SK-N-SH (cell line): Measurements from ENCODE around the gene SCN2A.

Experiments used
- CTCF ChIP-seq: fragments of 200-600 bp; sonication (generic); IDR thresholded peaks from 2 replicates; pipeline ENCODE4 v1.6.1; 2017; ENCODE audit warnings: antibody characterized with exemption, mild to moderate bottlenecking, moderate library complexity
- NFIC ChIP-seq: IDR thresholded peaks from 2 replicates; pipeline ENCODE4 v1.4.0; 2012; ENCODE audit warnings: borderline replicate concordance
- POLR2AphosphoS5 ChIP-seq: IDR thresholded peaks from 2 replicates; pipeline ENCODE4 v1.6.1; 2012; ENCODE audit warnings: low read depth, low read length
- REST ChIP-seq: IDR thresholded peaks from 2 replicates; pipeline ENCODE4 v1.6.1; 2012; ENCODE audit warnings: mild to moderate bottlenecking, low read depth, low read length, moderate library complexity
- RFX5 ChIP-seq: IDR thresholded peaks from 2 replicates; pipeline ENCODE4 v1.6.1; 2012; ENCODE audit warnings: mild to moderate bottlenecking, improper control_type of control experiment, low read length
- SIN3A ChIP-seq: IDR thresholded peaks from 2 replicates; pipeline ENCODE4 v1.6.1; 2012; ENCODE audit warnings: low read depth, mild to moderate bottlenecking, low read length, moderate library complexity, borderline replicate concordance
- SMC3 ChIP-seq: IDR thresholded peaks from 2 replicates; pipeline ENCODE4 v1.6.1; 2012; ENCODE audit warnings: low read depth, low read length, improper control_type of control experiment
- USF2 ChIP-seq: fragments of 150-350 bp; IDR thresholded peaks from 2 replicates; pipeline ENCODE4 v1.6.1; 2017; ENCODE audit warnings: antibody characterized with exemption, low read length, low read depth, borderline replicate concordance
- TF ChIP-seq, protein P1 (sequence below): IDR thresholded peaks from 2 replicates; pipeline ENCODE4 v1.4.0; 2012; ENCODE audit warnings: low read depth, borderline replicate concordance
- TF ChIP-seq, protein P2 (sequence below): IDR thresholded peaks from 2 replicates; pipeline ENCODE4 v1.4.0; 2012; ENCODE audit warnings: low read depth, borderline replicate concordance

DNA sequence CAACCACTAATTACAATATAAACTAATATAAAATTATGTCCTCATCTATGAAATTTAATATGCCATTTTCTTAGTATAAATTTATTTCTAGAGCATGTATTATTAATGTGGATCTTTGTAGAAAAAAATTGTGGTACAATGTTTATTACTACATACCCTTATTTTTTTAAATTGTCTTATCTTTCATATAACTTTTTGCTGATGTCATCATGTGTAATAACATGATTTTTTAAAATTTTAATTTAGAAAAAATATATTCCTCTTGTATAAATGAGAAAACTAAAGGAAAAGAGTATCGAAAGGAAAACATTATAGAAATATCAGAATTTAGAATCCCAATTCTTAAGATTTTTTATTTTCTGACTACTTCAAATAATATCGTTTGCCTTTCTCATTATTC, 49.9 kb downstream of the SCN2A start:
- TF ChIP-seq SMC3 (no peak), CTCF (no peak), REST (no peak), USF2 (no peak), SIN3A (no peak), NFIC (no peak), POLR2AphosphoS5 (no peak), RFX5 (no peak)
- TF ChIP-seq, protein P1, sequence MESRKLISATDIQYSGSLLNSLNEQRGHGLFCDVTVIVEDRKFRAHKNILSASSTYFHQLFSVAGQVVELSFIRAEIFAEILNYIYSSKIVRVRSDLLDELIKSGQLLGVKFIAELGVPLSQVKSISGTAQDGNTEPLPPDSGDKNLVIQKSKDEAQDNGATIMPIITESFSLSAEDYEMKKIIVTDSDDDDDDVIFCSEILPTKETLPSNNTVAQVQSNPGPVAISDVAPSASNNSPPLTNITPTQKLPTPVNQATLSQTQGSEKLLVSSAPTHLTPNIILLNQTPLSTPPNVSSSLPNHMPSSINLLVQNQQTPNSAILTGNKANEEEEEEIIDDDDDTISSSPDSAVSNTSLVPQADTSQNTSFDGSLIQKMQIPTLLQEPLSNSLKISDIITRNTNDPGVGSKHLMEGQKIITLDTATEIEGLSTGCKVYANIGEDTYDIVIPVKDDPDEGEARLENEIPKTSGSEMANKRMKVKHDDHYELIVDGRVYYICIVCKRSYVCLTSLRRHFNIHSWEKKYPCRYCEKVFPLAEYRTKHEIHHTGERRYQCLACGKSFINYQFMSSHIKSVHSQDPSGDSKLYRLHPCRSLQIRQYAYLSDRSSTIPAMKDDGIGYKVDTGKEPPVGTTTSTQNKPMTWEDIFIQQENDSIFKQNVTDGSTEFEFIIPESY, result no peak
- TF ChIP-seq, protein P2, sequence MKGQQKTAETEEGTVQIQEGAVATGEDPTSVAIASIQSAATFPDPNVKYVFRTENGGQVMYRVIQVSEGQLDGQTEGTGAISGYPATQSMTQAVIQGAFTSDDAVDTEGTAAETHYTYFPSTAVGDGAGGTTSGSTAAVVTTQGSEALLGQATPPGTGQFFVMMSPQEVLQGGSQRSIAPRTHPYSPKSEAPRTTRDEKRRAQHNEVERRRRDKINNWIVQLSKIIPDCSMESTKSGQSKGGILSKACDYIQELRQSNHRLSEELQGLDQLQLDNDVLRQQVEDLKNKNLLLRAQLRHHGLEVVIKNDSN, result no peak
